H9 (cell line): ENCODE results near the gene IFI44. TPM values are rescaled to one million over a fixed set of nuclear protein-coding genes. Genes with fewer than 3 reads are reported as not detected.
A peak's percentile ranks its signal among the peaks of the same experiment; 100 is the strongest.

Source experiments
- DNase-seq: peaks from one replicate; pipeline ENCODE4 v3.0.0-alpha.2; 2017
- H2AFZ ChIP-seq: one replicate; pipeline ENCODE4 v1.6.1; 2013; ENCODE audit warnings: mild to moderate bottlenecking, low read length, control low read depth, moderate library complexity
- H2AK5ac ChIP-seq: 2 replicates; pipeline ENCODE4 v1.6.1; 2013; ENCODE audit warnings: low read length, control low read depth, mixed read lengths; ENCODE audit not compliant: insufficient read length
- H2BK120ac ChIP-seq: one replicate; pipeline ENCODE4 v1.6.1; 2013; ENCODE audit warnings: low read depth, mild to moderate bottlenecking, low read length, control low read depth, inconsistent platforms; ENCODE audit not compliant: poor library complexity, severe bottlenecking
- H2BK12ac ChIP-seq: 2 replicates; pipeline ENCODE4 v1.6.1; 2013; ENCODE audit warnings: low read length, control low read depth, mixed read lengths, low read depth; ENCODE audit not compliant: insufficient read length
- H2BK15ac ChIP-seq: 2 replicates; pipeline ENCODE4 v1.6.1; 2013; ENCODE audit warnings: low read depth, low read length, control low read depth
- H2BK20ac ChIP-seq: one replicate; pipeline ENCODE4 v1.6.1; 2013; ENCODE audit warnings: low read depth, mild to moderate bottlenecking, low read length, control low read depth, inconsistent platforms; ENCODE audit not compliant: poor library complexity, severe bottlenecking
- H2BK5ac ChIP-seq: 2 replicates; pipeline ENCODE4 v1.6.1; 2013; ENCODE audit warnings: low read length, control low read depth, mixed read lengths; ENCODE audit not compliant: insufficient read length
- H3K14ac ChIP-seq: 2 replicates; pipeline ENCODE4 v1.6.1; 2013; ENCODE audit warnings: low read length, control low read depth; ENCODE audit not compliant: insufficient read depth
- H3K18ac ChIP-seq: 2 replicates; pipeline ENCODE4 v1.6.1; 2013; ENCODE audit warnings: low read depth, mild to moderate bottlenecking, mixed read lengths, low read length, control low read depth; ENCODE audit not compliant: insufficient read length
- H3K23ac ChIP-seq: 2 replicates; pipeline ENCODE4 v1.6.1; 2013; ENCODE audit warnings: low read length, control low read depth, mixed read lengths, low read depth; ENCODE audit not compliant: insufficient read length
- H3K23me2 ChIP-seq: 2 replicates; pipeline ENCODE4 v1.6.1; 2013; ENCODE audit warnings: low read depth, mild to moderate bottlenecking, mixed read lengths, low read length, control low read depth; ENCODE audit not compliant: insufficient read length, poor library complexity, severe bottlenecking
- H3K27ac ChIP-seq: 2 replicates; pipeline ENCODE4 v1.5.1; 2013; ENCODE audit warnings: low read length, control low read depth, mixed read lengths, low read depth; ENCODE audit not compliant: insufficient read length
- H3K27me3 ChIP-seq: 2 replicates; pipeline ENCODE4 v1.6.1; 2013; ENCODE audit warnings: low read length, control low read depth, inconsistent platforms; ENCODE audit not compliant: insufficient read depth
- H3K4ac ChIP-seq: 2 replicates; pipeline ENCODE4 v1.6.1; 2013; ENCODE audit warnings: low read depth, mild to moderate bottlenecking, control low read depth, inconsistent platforms, low read length, moderate library complexity
- H3K4me1 ChIP-seq: 2 replicates; pipeline ENCODE4 v1.6.1; 2013; ENCODE audit warnings: low read length, control low read depth, inconsistent platforms; ENCODE audit not compliant: insufficient read depth
- H3K4me2 ChIP-seq: 2 replicates; pipeline ENCODE4 v1.6.1; 2013; ENCODE audit warnings: low read length, control low read depth, mixed read lengths; ENCODE audit not compliant: insufficient read length, insufficient read depth
- H3K56ac ChIP-seq: 2 replicates; pipeline ENCODE4 v1.6.1; 2013; ENCODE audit warnings: low read depth, mild to moderate bottlenecking, mixed read lengths, low read length, control low read depth; ENCODE audit not compliant: insufficient read length
- H3K79me1 ChIP-seq: 2 replicates; pipeline ENCODE4 v1.6.1; 2013; ENCODE audit warnings: low read depth, mild to moderate bottlenecking, moderate library complexity, low read length, control low read depth, inconsistent platforms; ENCODE audit not compliant: insufficient read depth, poor library complexity, severe bottlenecking
- H3K79me2 ChIP-seq: 2 replicates; pipeline ENCODE4 v1.6.1; 2013; ENCODE audit warnings: low read length, control low read depth, inconsistent platforms; ENCODE audit not compliant: insufficient read depth
- H3K9ac ChIP-seq: 2 replicates; pipeline ENCODE4 v1.6.1; 2013; ENCODE audit warnings: low read length, control low read depth, mixed read lengths; ENCODE audit not compliant: insufficient read length; ENCODE audit errors: extremely low read depth
- H3K9me3 ChIP-seq: one replicate; pipeline ENCODE4 v1.6.1; 2013; ENCODE audit warnings: low read depth, low read length, inconsistent platforms; ENCODE audit not compliant: control insufficient read depth
- H3T11ph ChIP-seq: one replicate; pipeline ENCODE4 v1.6.1; 2013; ENCODE audit warnings: mild to moderate bottlenecking, low read length, control low read depth, inconsistent platforms
- H4K20me1 ChIP-seq: one replicate; pipeline ENCODE4 v1.6.1; 2013; ENCODE audit not compliant: control insufficient read depth, insufficient read length, insufficient read depth
- H4K5ac ChIP-seq: 2 replicates; pipeline ENCODE4 v1.6.1; 2013; ENCODE audit warnings: low read depth, mild to moderate bottlenecking, mixed read lengths, low read length, control low read depth; ENCODE audit not compliant: insufficient read length
- H4K8ac ChIP-seq: replicated peaks from 2 replicates; pipeline ENCODE4 v1.6.1; 2013; ENCODE audit warnings: low read length, control low read depth, mixed read lengths, low read depth; ENCODE audit not compliant: insufficient read length
- H4K91ac ChIP-seq: 2 replicates; pipeline ENCODE4 v1.6.1; 2013; ENCODE audit warnings: low read depth, mild to moderate bottlenecking, moderate library complexity, mixed read lengths, low read length, control low read depth; ENCODE audit not compliant: insufficient read length
- H3K27ac Mint-ChIP-seq, 3 experiments: 2 replicates in 2 of 3; 3 replicates in 1 of 3; pipeline ENCODE4 v1.8.0; 2020 to 2021; ENCODE audit warnings: mixed read lengths in 3 of 3, mild to moderate bottlenecking in 1 of 3, moderate library complexity in 1 of 3
- H3K27me3 Mint-ChIP-seq: 2 replicates; pipeline ENCODE4 v1.8.0; 2021; ENCODE audit warnings: low read depth, mild to moderate bottlenecking, moderate library complexity, mixed read lengths
- H3K36me3 Mint-ChIP-seq, 3 experiments: 2 replicates in 2 of 3; 3 replicates in 1 of 3; pipeline ENCODE4 v1.8.0; 2020 to 2021; ENCODE audit warnings: low read depth in 3 of 3, mixed read lengths in 3 of 3; ENCODE audit not compliant: insufficient read depth in 1 of 3
- H3K4me1 Mint-ChIP-seq, 2 experiments: 2 replicates each; pipeline ENCODE4 v1.8.0; 2020; ENCODE audit warnings: mixed read lengths in 2 of 2
- H3K4me3 Mint-ChIP-seq, 2 experiments: 2 replicates in 1 of 2; 3 replicates in 1 of 2; pipeline ENCODE4 v1.8.0; 2020 to 2021; ENCODE audit warnings: mild to moderate bottlenecking in 2 of 2, mixed read lengths in 2 of 2, moderate library complexity in 1 of 2
- H3K9me3 Mint-ChIP-seq, 2 experiments: 2 replicates in 1 of 2; 3 replicates in 1 of 2; pipeline ENCODE4 v1.8.0; 2020; ENCODE audit warnings: mild to moderate bottlenecking in 2 of 2, mixed read lengths in 2 of 2, moderate library complexity in 1 of 2
- WGBS: extraction: QIAGEN DNeasy Blood & Tissue Kit; methylation state at CpG from one replicate; pipeline ENCODE4 v1.1.7; 2013; ENCODE audit warnings: missing lambda C conversion rate, low lambda C conversion rate, mixed read lengths; ENCODE audit not compliant: insufficient read length; ENCODE audit errors: extremely low coverage; 5-methylcytosine and 5-hydroxymethylcytosine counted together
- total RNA-seq: library from RNA; stranded (reverse); gene quantifications from 2 replicates; pipeline ENCODE4 v1.2.1, GENCODE V29; 2021
- TF ChIP-seq, protein P1 (sequence below): fragments of 200-600 bp; sonication (generic); conservative IDR thresholded peaks from 3 replicates; pipeline ENCODE4 v1.8.0; 2021; ENCODE audit warnings: antibody characterized with exemption, mild to moderate bottlenecking

The IFI44 gene
- total RNA-seq, 1 experiment from 2014 or later: not detected

DNA sequence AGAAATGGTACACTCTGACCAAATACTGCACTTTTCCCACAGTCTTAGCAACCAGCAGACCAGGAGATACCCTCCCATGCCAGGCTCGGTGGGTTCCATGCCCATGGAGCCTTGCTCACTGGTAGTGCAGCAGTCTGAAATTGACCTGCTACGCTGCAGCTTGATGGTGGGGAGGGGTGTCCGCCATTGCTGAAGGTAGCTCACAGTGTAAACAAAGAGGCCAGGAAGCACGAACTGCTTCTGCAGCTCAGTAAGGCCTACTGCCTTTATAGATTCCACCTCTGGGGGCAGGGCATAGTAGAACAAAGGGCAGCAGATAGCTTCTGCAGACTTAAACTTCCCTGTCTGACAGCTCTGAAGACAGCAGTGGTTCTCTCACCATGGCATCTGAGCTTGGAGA lies 41.7 kb upstream of the IFI44 start:
- no peaks in the 10 kb centered on the region for H3K4me1 ChIP-seq
- no peak overlapping the region for H3K14ac ChIP-seq
- peak; percentile 37 for DNase-seq
- Mint-ChIP-seq H3K27ac (no peak overlapping the region; a peak in 1 of 7 replicates), H3K9me3 (no peaks in the 10 kb centered on the region; a peak in 1 of 5 replicates), H3K36me3 (no peaks in the 10 kb centered on the region), H3K4me3 (no peak overlapping the region), H3K27me3 (peaks cover 23% of the 10 kb centered on the region), H3K4me1 (no peaks in the 10 kb centered on the region; a peak in 1 of 4 replicates)
- TF ChIP-seq, protein P1, sequence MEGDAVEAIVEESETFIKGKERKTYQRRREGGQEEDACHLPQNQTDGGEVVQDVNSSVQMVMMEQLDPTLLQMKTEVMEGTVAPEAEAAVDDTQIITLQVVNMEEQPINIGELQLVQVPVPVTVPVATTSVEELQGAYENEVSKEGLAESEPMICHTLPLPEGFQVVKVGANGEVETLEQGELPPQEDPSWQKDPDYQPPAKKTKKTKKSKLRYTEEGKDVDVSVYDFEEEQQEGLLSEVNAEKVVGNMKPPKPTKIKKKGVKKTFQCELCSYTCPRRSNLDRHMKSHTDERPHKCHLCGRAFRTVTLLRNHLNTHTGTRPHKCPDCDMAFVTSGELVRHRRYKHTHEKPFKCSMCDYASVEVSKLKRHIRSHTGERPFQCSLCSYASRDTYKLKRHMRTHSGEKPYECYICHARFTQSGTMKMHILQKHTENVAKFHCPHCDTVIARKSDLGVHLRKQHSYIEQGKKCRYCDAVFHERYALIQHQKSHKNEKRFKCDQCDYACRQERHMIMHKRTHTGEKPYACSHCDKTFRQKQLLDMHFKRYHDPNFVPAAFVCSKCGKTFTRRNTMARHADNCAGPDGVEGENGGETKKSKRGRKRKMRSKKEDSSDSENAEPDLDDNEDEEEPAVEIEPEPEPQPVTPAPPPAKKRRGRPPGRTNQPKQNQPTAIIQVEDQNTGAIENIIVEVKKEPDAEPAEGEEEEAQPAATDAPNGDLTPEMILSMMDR: no peak; the same call in 2 of the 3 replicates
- no peaks in the 10 kb centered on the region for H3K79me2 ChIP-seq
- H4K20me1 ChIP-seq: no peaks in the 10 kb centered on the region
- no peak overlapping the region for H3K4me2 ChIP-seq
- H3T11ph ChIP-seq: no peak overlapping the region
- H4K8ac ChIP-seq: no peak overlapping the region
- H4K91ac ChIP-seq: no peak overlapping the region
- no peak overlapping the region for H3K4ac ChIP-seq
- H2BK120ac ChIP-seq: no peak overlapping the region
- no peak overlapping the region for H2AFZ ChIP-seq
- H3K27me3 ChIP-seq: no peaks in the 10 kb centered on the region
- H4K5ac ChIP-seq: no peak overlapping the region
- no peak overlapping the region for H3K23ac ChIP-seq
- WGBS: no CpG with 5 or more reads among the region's 4 CpGs
- no peak overlapping the region for H3K56ac ChIP-seq
- no peak overlapping the region for H2BK20ac ChIP-seq
- H2BK15ac ChIP-seq: no peak overlapping the region
- no peak overlapping the region for H2AK5ac ChIP-seq
- no peak overlapping the region for H2BK5ac ChIP-seq
- H3K27ac ChIP-seq: no peak overlapping the region
- H3K23me2 ChIP-seq: no peaks in the 10 kb centered on the region
- no peaks in the 10 kb centered on the region for H3K9me3 ChIP-seq
- H3K9ac ChIP-seq: no peak overlapping the region
- no peaks in the 10 kb centered on the region for H3K79me1 ChIP-seq
- no peak overlapping the region for H3K18ac ChIP-seq
- no peak overlapping the region for H2BK12ac ChIP-seq
